ENCODE results near the gene SERHL2. TPM values are rescaled to one million over a fixed set of nuclear protein-coding genes. Genes with fewer than 3 reads are reported as not detected.
"Not testable (repeated sequence)": the region's sequence is repeated elsewhere in the genome, so short reads cannot be mapped to it uniquely, and the experiment has no call there.

SERHL2 gene
- total and polyA plus RNA-seq, 8 donors, result 0.23 to 3.6 (median 0.72) TPM

DNA sequence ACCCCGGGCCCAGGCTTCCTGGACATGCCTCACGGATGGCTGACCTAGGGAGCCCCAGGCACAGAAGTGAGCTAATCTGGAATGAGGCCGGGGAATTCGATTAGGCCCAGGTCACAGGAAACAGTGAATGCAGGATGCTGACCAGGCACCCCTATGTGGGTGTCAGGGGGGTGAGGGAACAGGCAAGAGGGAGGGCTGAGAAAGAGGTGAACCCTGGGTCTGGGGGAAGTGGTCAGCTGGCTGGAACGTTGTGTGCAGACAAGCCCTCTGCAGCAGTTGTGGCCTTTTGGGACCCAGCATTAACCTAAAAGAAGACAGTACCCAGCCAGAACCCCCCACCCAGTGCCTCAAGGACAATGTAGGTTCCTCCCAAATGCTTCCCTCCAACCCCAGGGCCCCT is 8.1 kb downstream of the SERHL2 start:
- no peak for ATAC-seq
- Histone ChIP-seq H3K36me3 (no peaks in the 10 kb centered on the region), H3K9me3 (no peaks in the 10 kb centered on the region), H3K4me3 (no peak overlapping the region), H3K4me1 (peaks cover 0 to 6% (median 0%) of the 10 kb centered on the region in 3 donors), H3K27ac (no peak overlapping the region), H3K27me3 (no peaks in the 10 kb centered on the region)
- intact Hi-C loops (cut with DNase I), result no loop called here
- no peak for DNase-seq
- no peak for TF ChIP-seq CTCF (IDR thresholded peaks at IDR 0.05)
- no peak for FAIRE-seq
- WGBS, 2 donors, result 65 to 67% methylated on average over 5 of the region's 5 CpGs

DNA sequence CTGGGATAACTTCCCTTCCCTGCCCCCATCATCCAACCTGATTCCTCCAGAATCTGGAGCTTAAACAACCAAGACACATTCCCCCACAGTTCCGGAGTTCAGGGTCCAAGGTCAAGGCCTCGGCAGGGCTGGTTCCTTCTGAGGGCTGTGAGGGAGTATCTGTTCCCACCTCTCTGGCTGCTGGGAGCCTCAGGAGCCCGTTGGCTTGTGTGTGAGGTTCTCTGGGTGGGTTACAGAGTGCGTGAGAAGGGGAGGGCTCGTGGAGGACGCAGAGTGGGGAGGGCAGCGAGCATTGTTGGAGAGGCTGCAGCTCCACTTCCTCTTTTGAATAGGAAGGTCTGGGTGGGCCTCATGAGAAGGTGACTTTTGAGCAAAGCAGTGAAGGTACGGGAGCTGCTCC is 8.5 kb downstream of the SERHL2 start:
- WGBS, 2 donors, result 35 to 38% methylated on average over 8 of the region's 8 CpGs
- peaks cover 0 to 6% (median 0%) of the 10 kb centered on the region in 3 donors for H3K4me1 ChIP-seq
- H3K36me3 ChIP-seq, result no peaks in the 10 kb centered on the region
- intact Hi-C loops (cut with DNase I), result no loop called here
- no peaks in the 10 kb centered on the region for H3K27me3 ChIP-seq
- no peak overlapping the region for H3K27ac ChIP-seq
- no peak for FAIRE-seq
- H3K4me3 ChIP-seq, result no peak overlapping the region
- no peaks in the 10 kb centered on the region for H3K9me3 ChIP-seq
- ATAC-seq, result peak in 3 of 4 donors; percentile 14 to 57 (median 37)
- TF ChIP-seq CTCF (IDR thresholded peaks at IDR 0.05), result no peak
- no peak for DNase-seq

GRCh38 chr22:42562684-42563083 is 8.9 kb downstream of the SERHL2 start:
- WGBS, 2 donors, result 72 to 74% methylated on average over 2 of the region's 2 CpGs
- intact Hi-C loops (cut with DNase I), result no loop called here
- Histone ChIP-seq H3K27ac (no peak overlapping the region), H3K4me3 (no peak overlapping the region), H3K27me3 (no peaks in the 10 kb centered on the region), H3K9me3 (no peaks in the 10 kb centered on the region), H3K4me1 (peaks cover 0 to 6% (median 0%) of the 10 kb centered on the region in 3 donors), H3K36me3 (no peaks in the 10 kb centered on the region)
- FAIRE-seq (no peak), DNase-seq (no peak), ATAC-seq (peak in 1 of 4 donors; percentile 4)
- TF ChIP-seq CTCF (IDR thresholded peaks at IDR 0.05), result no peak

- H3K27ac ChIP-seq; H3K4me3 ChIP-seq; ATAC-seq; H3K36me3 ChIP-seq; DNase-seq; FAIRE-seq; H3K4me1 ChIP-seq; H3K27me3 ChIP-seq; H3K9me3 ChIP-seq; intact Hi-C loops (cut with DNase I): not testable (repeated sequence)
- 88 to 89% methylated on average over 1 to 3 of the region's 3 CpGs for WGBS, 2 donors
These were observed 10.2 kb downstream of the SERHL2 start for GRCh38 chr22:42563943-42564342.

GRCh38 chr22:42564699-42565098 is 10.9 kb downstream of the SERHL2 start:
- Histone ChIP-seq H3K4me1 (peaks cover 0 to 6% (median 0%) of the 10 kb centered on the region in 3 donors), H3K4me3 (no peak overlapping the region), H3K27ac (no peak overlapping the region), H3K9me3 (no peaks in the 10 kb centered on the region), H3K36me3 (no peaks in the 10 kb centered on the region), H3K27me3 (no peaks in the 10 kb centered on the region)
- 97 to 98% methylated on average over 17 of the region's 17 CpGs for WGBS, 2 donors
- DNase-seq (no peak), ATAC-seq (no peak), FAIRE-seq (no peak)
- no peak for TF ChIP-seq CTCF (IDR thresholded peaks at IDR 0.05)
- intact Hi-C loops (cut with DNase I), result no loop called here

All from pancreas (tissue), 10 donors.